Measurements from ENCODE around the gene TMEM178B. TPM values are rescaled to one million over a fixed set of nuclear protein-coding genes. Genes with fewer than 3 reads are reported as not detected.

The TMEM178B gene
- total and polyA plus RNA-seq, 9 of the 15 experiments (the other 6 are each of a cell fraction or from before 2014, with no cell fraction given), result under 0.01 to 0.03 (median 0.01) TPM; not detected in 5

DNA sequence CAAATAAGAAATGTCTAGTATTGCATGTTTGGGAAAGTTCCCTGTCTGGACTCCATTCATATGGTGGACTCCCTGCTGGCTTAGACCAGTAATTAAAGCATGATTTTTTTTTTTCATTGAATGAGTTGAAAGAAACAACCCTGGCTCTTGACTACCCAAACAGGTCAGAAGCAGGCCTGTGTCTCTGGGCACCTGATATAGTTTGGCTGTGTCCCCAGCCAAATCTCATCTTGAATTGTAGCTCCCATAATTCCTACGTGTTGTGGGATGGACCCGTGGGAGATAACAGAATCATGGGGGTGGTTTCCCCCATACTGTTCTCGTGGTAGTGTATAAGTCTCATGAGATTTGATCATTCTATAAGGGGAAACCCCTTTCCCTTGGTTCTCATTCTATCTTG lies 206.2 kb downstream of the TMEM178B start (continued):
- TF ChIP-seq CCAR2 (IDR thresholded peaks at IDR 0.05; ENCODE audit: low read depth, low read length) (no peak), SLC30A9 (CRISPR knock-in tag; IDR thresholded peaks at IDR 0.05) (no peak), ZFP1 (CRISPR knock-in tag; IDR thresholded peaks at IDR 0.05) (no peak), ZNF445 (CRISPR knock-in tag; IDR thresholded peaks at IDR 0.05; ENCODE audit: low read depth) (no peak), ZNF408 (CRISPR knock-in tag; IDR thresholded peaks at IDR 0.05; ENCODE audit: low read depth) (no peak), POLR3A (IDR thresholded peaks at IDR 0.05; ENCODE audit: borderline replicate concordance, extremely low read depth, insufficient read depth, insufficient read length) (no peak), ZKSCAN8 (CRISPR knock-in tag; IDR thresholded peaks at IDR 0.05) (no peak), MEF2A (IDR thresholded peaks at IDR 0.05; ENCODE audit: control insufficient read depth, low read depth, low read length) (no peak), ZNF589 (CRISPR knock-in tag; IDR thresholded peaks at IDR 0.05; ENCODE audit: low read depth) (no peak), NONO (IDR thresholded peaks at IDR 0.05; ENCODE audit: low read depth in 2 of 2, low read length in 1 of 2) (no peak), TAF9B (IDR thresholded peaks at IDR 0.05; ENCODE audit: partially characterized antibody) (no peak), NFE2 (IDR thresholded peaks at IDR 0.05; ENCODE audit: low read depth) (no peak)
- TF ChIP-seq, protein P1, sequence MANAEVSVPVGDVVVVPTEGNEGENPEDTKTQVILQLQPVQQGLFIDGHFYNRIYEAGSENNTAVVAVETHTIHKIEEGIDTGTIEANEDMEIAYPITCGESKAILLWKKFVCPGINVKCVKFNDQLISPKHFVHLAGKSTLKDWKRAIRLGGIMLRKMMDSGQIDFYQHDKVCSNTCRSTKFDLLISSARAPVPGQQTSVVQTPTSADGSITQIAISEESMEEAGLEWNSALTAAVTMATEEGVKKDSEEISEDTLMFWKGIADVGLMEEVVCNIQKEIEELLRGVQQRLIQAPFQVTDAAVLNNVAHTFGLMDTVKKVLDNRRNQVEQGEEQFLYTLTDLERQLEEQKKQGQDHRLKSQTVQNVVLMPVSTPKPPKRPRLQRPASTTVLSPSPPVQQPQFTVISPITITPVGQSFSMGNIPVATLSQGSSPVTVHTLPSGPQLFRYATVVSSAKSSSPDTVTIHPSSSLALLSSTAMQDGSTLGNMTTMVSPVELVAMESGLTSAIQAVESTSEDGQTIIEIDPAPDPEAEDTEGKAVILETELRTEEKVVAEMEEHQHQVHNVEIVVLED (CRISPR knock-in tag; IDR thresholded peaks at IDR 0.05), result no peak
- TF ChIP-seq, protein P2, sequence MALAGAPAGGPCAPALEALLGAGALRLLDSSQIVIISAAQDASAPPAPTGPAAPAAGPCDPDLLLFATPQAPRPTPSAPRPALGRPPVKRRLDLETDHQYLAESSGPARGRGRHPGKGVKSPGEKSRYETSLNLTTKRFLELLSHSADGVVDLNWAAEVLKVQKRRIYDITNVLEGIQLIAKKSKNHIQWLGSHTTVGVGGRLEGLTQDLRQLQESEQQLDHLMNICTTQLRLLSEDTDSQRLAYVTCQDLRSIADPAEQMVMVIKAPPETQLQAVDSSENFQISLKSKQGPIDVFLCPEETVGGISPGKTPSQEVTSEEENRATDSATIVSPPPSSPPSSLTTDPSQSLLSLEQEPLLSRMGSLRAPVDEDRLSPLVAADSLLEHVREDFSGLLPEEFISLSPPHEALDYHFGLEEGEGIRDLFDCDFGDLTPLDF (CRISPR knock-in tag; IDR thresholded peaks at IDR 0.05), result no peak
